Cerebellar nuclear complex (tissue), 1 donor: Measurements from ENCODE around the gene COX6B1.
"Not testable (repeated sequence)": the region's sequence is repeated elsewhere in the genome, so short reads cannot be mapped to it uniquely, and the experiment has no call there.

Experiments used
- DNase-seq, 2 experiments: peaks; one replicate each; lab custom pipeline; 2025; lab: John Stamatoyannopoulos, UW

The COX6B1 gene

GRCh38 chr19:35665604-35666003 is 17.5 kb downstream of the COX6B1 start:
- DNase-seq: no peak

GRCh38 chr19:35666251-35666913 is 18.3 kb downstream of the COX6B1 start, which contains the start of gene UPK1A:
Gene UPK1A (plus strand): TSS chr19:35666517. CDS start chr19:35666813, 296 bp downstream.
- no peak for DNase-seq

- no peak for DNase-seq
These were observed 21.4 kb downstream of the COX6B1 start for GRCh38 chr19:35669566-35669965.

- DNase-seq: no peak
These were observed 21.9 kb downstream of the COX6B1 start for GRCh38 chr19:35669974-35670373.

- DNase-seq: no peak
These were observed 22.6 kb downstream of the COX6B1 start for GRCh38 chr19:35670686-35671085.

- no peak for DNase-seq
These were observed 23.7 kb downstream of the COX6B1 start for GRCh38 chr19:35671818-35672217.

GRCh38 chr19:35673121-35673804 is 25.1 kb downstream of the COX6B1 start:
- DNase-seq: no peak

GRCh38 chr19:35675589-35676140 is 27.5 kb downstream of the COX6B1 start:
- no peak for DNase-seq

GRCh38 chr19:35689836-35690235 is 41.7 kb downstream of the COX6B1 start:
- no peak for DNase-seq

- not testable (repeated sequence) for DNase-seq
These were observed 43.0 kb downstream of the COX6B1 start for GRCh38 chr19:35691106-35691505.

GRCh38 chr19:35692010-35692409 is 43.9 kb downstream of the COX6B1 start:
- DNase-seq: no peak

- no peak for DNase-seq
These were observed 45.3 kb downstream of the COX6B1 start for GRCh38 chr19:35693422-35693821.

GRCh38 chr19:35693835-35694599 is 45.9 kb downstream of the COX6B1 start:
- DNase-seq: peak in 1 of 2 experiments; percentile 59

GRCh38 chr19:35695895-35696422 is 47.8 kb downstream of the COX6B1 start:
- DNase-seq: no peak

- no peak for DNase-seq
These were observed 48.7 kb downstream of the COX6B1 start for GRCh38 chr19:35696835-35697234.

GRCh38 chr19:35702223-35703012 is 54.3 kb downstream of the COX6B1 start:
- DNase-seq: peak; percentile 96 to 97

GRCh38 chr19:35703343-35703742 is 55.2 kb downstream of the COX6B1 start:
- DNase-seq: no peak

- DNase-seq: peak in 1 of 2 experiments; percentile 5
These were observed 56.1 kb downstream of the COX6B1 start, which contains the start of gene ZBTB32 for GRCh38 chr19:35704218-35704617. Gene ZBTB32 (plus strand): TSS chr19:35704558. CDS start chr19:35714627, 10,069 bp downstream.
